K562 (cell line): ENCODE results near the gene SYMPK. TPM values are rescaled to one million over a fixed set of nuclear protein-coding genes. Genes with fewer than 3 reads are reported as not detected.

Experiments used
- ARID1B ChIP-seq: fragments of 450-650 bp; IDR thresholded peaks from 2 replicates; pipeline ENCODE4 v1.6.1; 2016; ENCODE audit warnings: antibody characterized with exemption, mild to moderate bottlenecking, inconsistent platforms
- CBX5 ChIP-seq: IDR thresholded peaks from 2 replicates; pipeline ENCODE4 v1.6.1; 2014; ENCODE audit warnings: low read depth, borderline replicate concordance
- DACH1 ChIP-seq: fragments of 450-650 bp; IDR thresholded peaks from 2 replicates; pipeline ENCODE4 v1.6.1; 2018; ENCODE audit not compliant: partially characterized antibody
- DNMT1 ChIP-seq: fragments of 450-650 bp; IDR thresholded peaks from 2 replicates; pipeline ENCODE4 v1.6.1; 2016; ENCODE audit warnings: antibody characterized with exemption, mild to moderate bottlenecking
- ELF2 ChIP-seq: fragments of 250-450 bp; sonication (Bioruptor Pico); IDR thresholded peaks from 2 replicates; pipeline ENCODE4 v1.5.0; 2021; ENCODE audit warnings: mild to moderate bottlenecking
- ETV1 ChIP-seq: fragments of 450-650 bp; conservative IDR thresholded peaks from 2 replicates; pipeline ENCODE4 v1.6.1; 2016; ENCODE audit warnings: missing genetic modification characterization, control low read depth, low read depth, missing compliant biosample characterization
- RHOXF2B ChIP-seq: fragments of 250-450 bp; sonication (Bioruptor Pico); conservative IDR thresholded peaks from 2 replicates; pipeline ENCODE4 v1.5.1; 2021
- TBL1XR1 ChIP-seq, 2 experiments: IDR thresholded peaks; 2 replicates each; pipeline ENCODE4 v1.6.1; 2012; ENCODE audit warnings: improper control_type of control experiment in 2 of 2, low read length in 2 of 2, mild to moderate bottlenecking in 1 of 2
- ZHX1 ChIP-seq: fragments of 150-350 bp; conservative IDR thresholded peaks from 2 replicates; pipeline ENCODE4 v1.6.1; 2014; ENCODE audit warnings: low read length
- ZNF12 ChIP-seq: sonication (generic); formaldehyde crosslinking; IDR thresholded peaks from 2 replicates; pipeline ENCODE4 v1.4.0; 2020; ENCODE audit warnings: mild to moderate bottlenecking, missing genetic modification reagents
- ZNF253 ChIP-seq: fragments of 250-450 bp; sonication (Bioruptor Pico); conservative IDR thresholded peaks from 2 replicates; pipeline ENCODE4 v1.6.1; 2021; ENCODE audit warnings: mild to moderate bottlenecking
- ZSCAN29 ChIP-seq: fragments of 450-650 bp; IDR thresholded peaks from 2 replicates; pipeline ENCODE4 v1.6.1; 2017
- polyA plus RNA-seq, 8 experiments: library from polyadenylated mRNA; depleted of rRNA in 4 of 8; stranded (reverse) in 5 of 8; unstranded in 3 of 8; fragments of >200 nt; fragmentation: Nextera tagmentation in 2 of 8; fragmentation: Illumina TruSeq in 1 of 8; extraction: Ambion mirVana in 2 of 8; extraction: Trizol in 1 of 8; gene quantifications; 2 replicates each; pipeline versions ENCODE4 v1.2.1 to v1.2.3, GENCODE V29; 2011 to 2014; ENCODE audit warnings: inconsistent platforms in 1 of 8, missing spikeins in 1 of 8
- total RNA-seq, 7 experiments: library from RNA; depleted of rRNA in 6 of 7; stranded (reverse); fragments of >200 nt in 6 of 7; fragmentation: Illumina TruSeq in 2 of 7; extraction: Trizol in 2 of 7; gene quantifications; 2 replicates each; pipeline versions ENCODE4 v1.2.1 to v1.2.3, GENCODE V29; 2011 to 2021; ENCODE audit warnings: low replicate concordance in 1 of 7
- TF ChIP-seq, protein P1 (sequence below): fragments of 250-450 bp; sonication (Bioruptor Pico); IDR thresholded peaks from 2 replicates; pipeline ENCODE4 v1.5.0; 2020; ENCODE audit warnings: mild to moderate bottlenecking
- TF ChIP-seq, protein P2 (sequence below): sonication (generic); formaldehyde crosslinking; IDR thresholded peaks from 2 replicates; pipeline ENCODE4 v1.8.0; 2023; ENCODE audit warnings: missing genetic modification reagents, mild to moderate bottlenecking, borderline replicate concordance

Gene SYMPK
- total and polyA plus RNA-seq, 9 of the 15 experiments (the other 6 are each of a cell fraction or from before 2014, with no cell fraction given), result 0.73 to 95.5 (median 58.4) TPM

DNA sequence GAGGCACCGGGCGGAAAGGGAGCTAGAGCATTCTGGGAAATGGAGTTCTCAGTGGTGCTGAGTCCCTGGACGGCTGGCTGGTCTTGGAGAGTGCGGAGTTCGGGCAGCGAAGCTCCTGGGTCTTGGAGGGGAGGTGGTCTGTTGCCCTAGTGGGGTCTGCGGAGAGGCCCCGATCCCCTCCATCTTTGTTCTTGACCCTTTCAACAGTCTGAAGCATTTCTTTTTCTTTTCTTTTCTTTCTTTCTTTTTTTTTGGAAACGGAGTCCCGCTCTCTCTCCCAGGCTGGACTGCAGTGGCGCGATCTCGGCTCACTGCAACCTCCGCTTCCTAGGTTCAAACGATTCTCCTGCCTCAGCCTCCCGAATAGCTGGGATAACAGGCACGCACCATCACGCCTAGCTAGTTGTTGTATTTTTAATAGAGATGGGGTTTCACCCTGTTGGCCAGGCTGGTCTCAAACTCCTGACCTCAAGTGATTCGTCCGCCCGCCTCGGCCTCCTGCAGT lies 440 bp upstream of the SYMPK start (continued):
- TF ChIP-seq ETV1 (tag) (peak; percentile 71; the same call in 1 of the 2 replicates), ELF2 (CRISPR knock-in tag) (0 out of 2 replicates have a peak, but pooled peaks have one; percentile 69), ZSCAN29 (0 out of 2 replicates have a peak, but pooled peaks have one; percentile 67), RHOXF2B (no peak), ZNF12 (CRISPR knock-in tag) (peak; percentile 44; the same call in 1 of the 2 replicates), DNMT1 (0 out of 2 replicates have a peak, but pooled peaks have one; percentile 84), CBX5 (no peak), TBL1XR1 (IDR thresholded peaks at IDR 0.05; ENCODE audit: low read length in 2 of 2) (no peak), ZNF253 (CRISPR knock-in tag) (no peak), ZHX1 (no peak), DACH1 (no peak), ARID1B (no peak)
- TF ChIP-seq, protein P1, sequence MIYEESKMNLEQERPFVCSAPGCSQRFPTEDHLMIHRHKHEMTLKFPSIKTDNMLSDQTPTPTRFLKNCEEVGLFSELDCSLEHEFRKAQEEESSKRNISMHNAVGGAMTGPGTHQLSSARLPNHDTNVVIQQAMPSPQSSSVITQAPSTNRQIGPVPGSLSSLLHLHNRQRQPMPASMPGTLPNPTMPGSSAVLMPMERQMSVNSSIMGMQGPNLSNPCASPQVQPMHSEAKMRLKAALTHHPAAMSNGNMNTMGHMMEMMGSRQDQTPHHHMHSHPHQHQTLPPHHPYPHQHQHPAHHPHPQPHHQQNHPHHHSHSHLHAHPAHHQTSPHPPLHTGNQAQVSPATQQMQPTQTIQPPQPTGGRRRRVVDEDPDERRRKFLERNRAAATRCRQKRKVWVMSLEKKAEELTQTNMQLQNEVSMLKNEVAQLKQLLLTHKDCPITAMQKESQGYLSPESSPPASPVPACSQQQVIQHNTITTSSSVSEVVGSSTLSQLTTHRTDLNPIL (CRISPR knock-in tag), result no peak
- TF ChIP-seq, protein P2, sequence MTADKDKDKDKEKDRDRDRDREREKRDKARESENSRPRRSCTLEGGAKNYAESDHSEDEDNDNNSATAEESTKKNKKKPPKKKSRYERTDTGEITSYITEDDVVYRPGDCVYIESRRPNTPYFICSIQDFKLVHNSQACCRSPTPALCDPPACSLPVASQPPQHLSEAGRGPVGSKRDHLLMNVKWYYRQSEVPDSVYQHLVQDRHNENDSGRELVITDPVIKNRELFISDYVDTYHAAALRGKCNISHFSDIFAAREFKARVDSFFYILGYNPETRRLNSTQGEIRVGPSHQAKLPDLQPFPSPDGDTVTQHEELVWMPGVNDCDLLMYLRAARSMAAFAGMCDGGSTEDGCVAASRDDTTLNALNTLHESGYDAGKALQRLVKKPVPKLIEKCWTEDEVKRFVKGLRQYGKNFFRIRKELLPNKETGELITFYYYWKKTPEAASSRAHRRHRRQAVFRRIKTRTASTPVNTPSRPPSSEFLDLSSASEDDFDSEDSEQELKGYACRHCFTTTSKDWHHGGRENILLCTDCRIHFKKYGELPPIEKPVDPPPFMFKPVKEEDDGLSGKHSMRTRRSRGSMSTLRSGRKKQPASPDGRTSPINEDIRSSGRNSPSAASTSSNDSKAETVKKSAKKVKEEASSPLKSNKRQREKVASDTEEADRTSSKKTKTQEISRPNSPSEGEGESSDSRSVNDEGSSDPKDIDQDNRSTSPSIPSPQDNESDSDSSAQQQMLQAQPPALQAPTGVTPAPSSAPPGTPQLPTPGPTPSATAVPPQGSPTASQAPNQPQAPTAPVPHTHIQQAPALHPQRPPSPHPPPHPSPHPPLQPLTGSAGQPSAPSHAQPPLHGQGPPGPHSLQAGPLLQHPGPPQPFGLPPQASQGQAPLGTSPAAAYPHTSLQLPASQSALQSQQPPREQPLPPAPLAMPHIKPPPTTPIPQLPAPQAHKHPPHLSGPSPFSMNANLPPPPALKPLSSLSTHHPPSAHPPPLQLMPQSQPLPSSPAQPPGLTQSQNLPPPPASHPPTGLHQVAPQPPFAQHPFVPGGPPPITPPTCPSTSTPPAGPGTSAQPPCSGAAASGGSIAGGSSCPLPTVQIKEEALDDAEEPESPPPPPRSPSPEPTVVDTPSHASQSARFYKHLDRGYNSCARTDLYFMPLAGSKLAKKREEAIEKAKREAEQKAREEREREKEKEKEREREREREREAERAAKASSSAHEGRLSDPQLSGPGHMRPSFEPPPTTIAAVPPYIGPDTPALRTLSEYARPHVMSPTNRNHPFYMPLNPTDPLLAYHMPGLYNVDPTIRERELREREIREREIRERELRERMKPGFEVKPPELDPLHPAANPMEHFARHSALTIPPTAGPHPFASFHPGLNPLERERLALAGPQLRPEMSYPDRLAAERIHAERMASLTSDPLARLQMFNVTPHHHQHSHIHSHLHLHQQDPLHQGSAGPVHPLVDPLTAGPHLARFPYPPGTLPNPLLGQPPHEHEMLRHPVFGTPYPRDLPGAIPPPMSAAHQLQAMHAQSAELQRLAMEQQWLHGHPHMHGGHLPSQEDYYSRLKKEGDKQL (CRISPR knock-in tag), result no peak
